PC-3 (cell line): ENCODE data around the gene PHPT1. TPM values are rescaled to one million over a fixed set of nuclear protein-coding genes. Genes with fewer than 3 reads are reported as not detected.
"Not testable (repeated sequence)": the region's sequence is repeated elsewhere in the genome, so short reads cannot be mapped to it uniquely, and the experiment has no call there.

Source experiments
- ATAC-seq: fragments of 200-7000 bp; cut with Tn5 transposase; 2 replicates; pipeline ENCODE4 v1.9.1; 2020; ENCODE audit warnings: mild to moderate bottlenecking, moderate library complexity
- BruUV-seq: library from RNA; stranded (reverse); fragments of 400-500 nt; replicated peaks from 2 replicates; lab custom pipeline; 2021; lab: Mats Ljungman, UMichigan
- CTCF ChIA-PET: fragments of 300-600 bp; sonication (Branson Sonifier 250); formaldehyde crosslinking; loops from one replicate; lab custom pipeline; 2022; ENCODE audit warnings: antibody characterized with exemption; lab: Charles Lee
- POLR2A ChIA-PET: fragments of 300-600 bp; sonication (Branson Sonifier 250); formaldehyde crosslinking; loops from one replicate; lab custom pipeline; 2022; ENCODE audit warnings: antibody characterized with exemption; ENCODE audit not compliant: unreplicated experiment; lab: Charles Lee
- DNase-seq: peaks from one replicate; pipeline ENCODE4 v3.0.0-alpha.2; 2015
- H2AFZ ChIP-seq: fragments of 300-600 bp; sonication (generic); 2 replicates; pipeline ENCODE4 v1.6.0; 2016; ENCODE audit warnings: antibody characterized with exemption, low read length
- H3F3A ChIP-seq: fragments of 300-600 bp; sonication (generic); one replicate; pipeline ENCODE4 v1.6.0; 2017; ENCODE audit warnings: antibody characterized with exemption, low read length, control low read depth, mild to moderate bottlenecking; ENCODE audit not compliant: unreplicated experiment
- H3K27ac ChIP-seq: fragments of 300-600 bp; sonication (generic); 2 replicates; pipeline ENCODE4 v1.5.1; 2016; ENCODE audit warnings: mild to moderate bottlenecking, low read length
- H3K27me3 ChIP-seq: fragments of 300-600 bp; sonication (generic); 2 replicates; pipeline ENCODE4 v1.6.1; 2016; ENCODE audit warnings: low read length, mixed read lengths
- H3K36me3 ChIP-seq: fragments of 300-600 bp; sonication (generic); 2 replicates; pipeline ENCODE4 v1.6.1; 2016; ENCODE audit warnings: low read depth, mixed run types, low read length, mixed read lengths
- H3K4me1 ChIP-seq: fragments of 300-600 bp; sonication (generic); 2 replicates; pipeline ENCODE4 v1.5.1; 2016; ENCODE audit warnings: low read length; ENCODE audit not compliant: insufficient read depth
- H3K4me2 ChIP-seq: fragments of 300-600 bp; sonication (generic); 2 replicates; pipeline ENCODE4 v1.6.0; 2016; ENCODE audit warnings: low read length
- H3K4me3 ChIP-seq: fragments of 300-600 bp; sonication (generic); 2 replicates; pipeline ENCODE4 v1.5.1; 2016; ENCODE audit warnings: mild to moderate bottlenecking, low read length, mixed read lengths
- H3K79me2 ChIP-seq: fragments of 300-600 bp; sonication (generic); 2 replicates; pipeline ENCODE4 v1.6.1; 2017; ENCODE audit warnings: low read length, mixed read lengths
- H3K9ac ChIP-seq: fragments of 300-600 bp; sonication (generic); 2 replicates; pipeline ENCODE4 v1.6.0; 2016; ENCODE audit warnings: mild to moderate bottlenecking, low read length
- H3K9me2 ChIP-seq: fragments of 300-600 bp; sonication (generic); replicated peaks from 2 replicates; pipeline ENCODE4 v1.6.1; 2016; ENCODE audit warnings: mixed run types, low read length, mixed read lengths
- H3K9me3 ChIP-seq: fragments of 300-600 bp; sonication (generic); 2 replicates; pipeline ENCODE4 v1.6.1; 2016; ENCODE audit warnings: low read length, mixed read lengths
- H4K20me1 ChIP-seq: fragments of 300-600 bp; sonication (generic); 2 replicates; pipeline ENCODE4 v1.6.1; 2016; ENCODE audit warnings: low read length, mixed read lengths
- EZH2 ChIP-seq: fragments of 300-600 bp; sonication (generic); IDR thresholded peaks from one replicate; pipeline ENCODE4 v1.6.1; 2017; ENCODE audit warnings: antibody characterized with exemption, mild to moderate bottlenecking, low read length; ENCODE audit not compliant: unreplicated experiment
- EZH2phosphoT487 ChIP-seq: fragments of 300-600 bp; sonication (generic); IDR thresholded peaks from 2 replicates; pipeline ENCODE4 v1.6.1; 2018; ENCODE audit warnings: mild to moderate bottlenecking, antibody characterized with exemption, low read length, borderline replicate concordance
- intact Hi-C: fragments of 100-400 bp; cut with micrococcal nuclease; formaldehyde crosslinking; loops from 2 replicates; pipeline ENCODE4 v1.9.0; 2023
- total RNA-seq: library from RNA; depleted of rRNA; stranded (reverse); fragments of >200 nt; gene quantifications from 2 replicates; pipeline ENCODE4 v1.2.3, GENCODE V29; 2014
- TF ChIP-seq, protein P1 (sequence below): fragments of 300-600 bp; sonication (generic); conservative IDR thresholded peaks from 2 replicates; pipeline ENCODE4 v1.5.1; 2017; ENCODE audit warnings: antibody characterized with exemption, low read depth, mild to moderate bottlenecking, low read length

Gene PHPT1
- total RNA-seq, 1 experiment from 2014 or later = 111 TPM

DNA sequence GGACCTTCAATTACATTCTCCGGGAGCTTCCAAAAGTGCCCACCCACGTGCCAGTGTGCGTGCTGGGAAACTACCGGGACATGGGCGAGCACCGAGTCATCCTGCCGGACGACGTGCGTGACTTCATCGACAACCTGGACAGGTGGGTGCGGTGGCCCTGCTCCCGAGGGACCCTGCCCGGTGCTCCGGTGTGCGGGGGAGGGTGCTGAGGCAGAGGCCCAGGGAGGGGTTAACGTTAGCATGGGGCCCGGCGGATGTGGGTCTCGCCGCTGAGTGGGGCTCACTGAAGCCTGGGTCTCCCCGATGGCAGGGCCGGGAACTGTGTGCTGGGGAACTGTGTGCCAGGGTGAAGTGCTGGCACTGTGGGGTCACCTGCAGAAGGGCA, 17.5 kb upstream of the PHPT1 start:
- Histone ChIP-seq H3K9me2 (no peaks in the 10 kb centered on the region), H3K9ac (no peak overlapping the region), H3K9me3 (no peaks in the 10 kb centered on the region), H4K20me1 (no peaks in the 10 kb centered on the region), H3K27ac (no peak overlapping the region), H3K27me3 (no peaks in the 10 kb centered on the region), H3K4me1 (no peaks in the 10 kb centered on the region), H2AFZ (no peak overlapping the region), H3K36me3 (peaks cover 6% of the 10 kb centered on the region; the same call in 1 of the 2 replicates), H3F3A (no peaks in the 10 kb centered on the region), H3K4me3 (no peak overlapping the region), H3K79me2 (no peaks in the 10 kb centered on the region), H3K4me2 (no peak overlapping the region)
- intact Hi-C loops = no loop called here
- no peak for ATAC-seq
- no peak for DNase-seq
- no peak for TF ChIP-seq EZH2phosphoT487
- TF ChIP-seq, protein P1, sequence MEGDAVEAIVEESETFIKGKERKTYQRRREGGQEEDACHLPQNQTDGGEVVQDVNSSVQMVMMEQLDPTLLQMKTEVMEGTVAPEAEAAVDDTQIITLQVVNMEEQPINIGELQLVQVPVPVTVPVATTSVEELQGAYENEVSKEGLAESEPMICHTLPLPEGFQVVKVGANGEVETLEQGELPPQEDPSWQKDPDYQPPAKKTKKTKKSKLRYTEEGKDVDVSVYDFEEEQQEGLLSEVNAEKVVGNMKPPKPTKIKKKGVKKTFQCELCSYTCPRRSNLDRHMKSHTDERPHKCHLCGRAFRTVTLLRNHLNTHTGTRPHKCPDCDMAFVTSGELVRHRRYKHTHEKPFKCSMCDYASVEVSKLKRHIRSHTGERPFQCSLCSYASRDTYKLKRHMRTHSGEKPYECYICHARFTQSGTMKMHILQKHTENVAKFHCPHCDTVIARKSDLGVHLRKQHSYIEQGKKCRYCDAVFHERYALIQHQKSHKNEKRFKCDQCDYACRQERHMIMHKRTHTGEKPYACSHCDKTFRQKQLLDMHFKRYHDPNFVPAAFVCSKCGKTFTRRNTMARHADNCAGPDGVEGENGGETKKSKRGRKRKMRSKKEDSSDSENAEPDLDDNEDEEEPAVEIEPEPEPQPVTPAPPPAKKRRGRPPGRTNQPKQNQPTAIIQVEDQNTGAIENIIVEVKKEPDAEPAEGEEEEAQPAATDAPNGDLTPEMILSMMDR = no peak
- TF ChIP-seq EZH2 = no peak
- no TSS peak for BruUV-seq
- ChIA-PET CTCF (no interaction called here), POLR2A (no interaction called here)

DNA sequence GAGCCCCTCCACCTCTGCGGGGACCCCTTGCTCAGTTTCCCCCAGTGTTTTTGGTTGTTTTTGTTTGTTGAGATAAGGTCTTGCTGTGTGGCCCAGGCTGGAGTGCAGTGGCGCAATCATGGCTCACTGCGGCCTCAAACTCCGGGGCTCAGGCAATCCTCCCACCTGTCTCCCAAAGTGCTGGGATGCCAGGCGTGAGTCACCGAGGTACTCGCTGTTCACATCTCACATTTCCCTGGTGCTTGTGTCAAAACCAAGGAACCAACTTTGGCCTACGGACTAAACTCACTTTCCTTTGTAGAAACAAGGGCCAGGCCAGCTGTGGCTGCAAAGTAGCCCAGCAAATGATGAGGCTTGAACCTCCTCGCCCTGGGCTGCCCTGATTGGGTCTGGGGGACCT, 16.6 kb upstream of the PHPT1 start:
- no peaks in the 10 kb centered on the region for H3K4me1 ChIP-seq
- intact Hi-C loops = no loop called here
- no peak overlapping the region for H3K4me3 ChIP-seq
- DNase-seq (no peak), ATAC-seq (no peak)
- H3K9ac ChIP-seq = no peak overlapping the region
- no peaks in the 10 kb centered on the region for H3K9me2 ChIP-seq
- H3K79me2 ChIP-seq = no peaks in the 10 kb centered on the region
- H3K27me3 ChIP-seq = no peaks in the 10 kb centered on the region
- no peak overlapping the region for H3K4me2 ChIP-seq
- ChIA-PET CTCF (no interaction called here), POLR2A (no interaction called here)
- no peaks in the 10 kb centered on the region for H4K20me1 ChIP-seq
- BruUV-seq = no TSS peak
- no peaks in the 10 kb centered on the region for H3K9me3 ChIP-seq
- no peak overlapping the region for H3K27ac ChIP-seq
- peaks cover 6% of the 10 kb centered on the region; the same call in 1 of the 2 replicates for H3K36me3 ChIP-seq
- no peak overlapping the region for H2AFZ ChIP-seq
- H3F3A ChIP-seq = no peaks in the 10 kb centered on the region
- TF ChIP-seq EZH2 = no peak
- no peak for TF ChIP-seq EZH2phosphoT487
- TF ChIP-seq, protein P1 = no peak

DNA sequence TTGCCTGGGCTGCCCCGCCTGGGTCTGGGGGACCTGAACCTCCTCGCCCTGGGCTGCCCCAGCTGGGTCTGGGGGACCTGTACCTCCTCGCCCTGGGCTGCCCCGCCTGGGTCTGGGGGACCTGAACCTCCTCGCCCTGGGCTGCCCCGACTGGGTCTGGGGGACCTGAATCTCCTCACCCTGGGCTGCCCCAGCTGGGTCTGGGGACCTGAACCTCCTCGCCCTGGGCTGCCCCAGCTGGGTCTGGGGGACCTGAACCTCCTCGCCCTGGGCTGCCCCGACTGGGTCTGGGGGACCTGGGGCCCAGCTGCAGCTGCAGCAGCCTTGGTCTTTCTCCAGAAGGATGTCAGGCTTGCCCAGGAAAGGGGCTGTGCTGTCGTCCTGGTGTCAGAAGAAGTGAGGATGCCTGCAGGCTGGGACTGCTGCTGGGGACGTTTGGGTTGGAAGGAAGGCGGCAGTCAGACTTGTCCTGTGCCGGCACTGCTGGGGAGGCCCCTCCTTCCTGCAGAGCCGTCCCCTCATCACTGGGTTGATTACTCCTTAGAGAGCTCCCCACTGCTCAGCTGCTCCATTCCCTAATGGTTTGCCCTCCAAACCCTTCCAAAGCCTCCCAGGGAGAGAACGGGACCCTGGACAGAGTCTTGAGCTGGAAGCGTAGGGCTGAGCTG, 15.7 kb upstream of the PHPT1 start:
- POLR2A ChIA-PET, H3K9me2 ChIP-seq, ATAC-seq, H3K27ac ChIP-seq, H3K9ac ChIP-seq, BruUV-seq, H3K4me3 ChIP-seq, H4K20me1 ChIP-seq, H3K4me1 ChIP-seq, DNase-seq, H3F3A ChIP-seq, intact Hi-C loops, H2AFZ ChIP-seq, H3K4me2 ChIP-seq, H3K36me3 ChIP-seq, H3K79me2 ChIP-seq, CTCF ChIA-PET, H3K9me3 ChIP-seq, H3K27me3 ChIP-seq: not testable (repeated sequence)
